Endothelial cell (in vitro differentiated cells): ENCODE data around the gene KAZN. TPM values are rescaled to one million over a fixed set of nuclear protein-coding genes. Genes with fewer than 3 reads are reported as not detected.

ENCODE experiments used
- DNase-seq: peaks from one replicate; pipeline ENCODE4 v3.0.0; 2021; ENCODE audit warnings: low spot score
- H3K27ac Mint-ChIP-seq: one replicate; pipeline ENCODE4 v1.8.0; 2021; ENCODE audit warnings: mixed read lengths, inconsistent platforms; ENCODE audit not compliant: unreplicated experiment
- H3K27me3 Mint-ChIP-seq: one replicate; pipeline ENCODE4 v1.8.0; 2021; ENCODE audit warnings: mild to moderate bottlenecking, moderate library complexity, mixed read lengths, inconsistent platforms; ENCODE audit not compliant: unreplicated experiment
- H3K36me3 Mint-ChIP-seq: one replicate; pipeline ENCODE4 v1.8.0; 2021; ENCODE audit warnings: mild to moderate bottlenecking, low read depth, mixed read lengths, inconsistent platforms; ENCODE audit not compliant: unreplicated experiment
- H3K4me1 Mint-ChIP-seq: one replicate; pipeline ENCODE4 v1.8.0; 2021; ENCODE audit warnings: mild to moderate bottlenecking, mixed read lengths, inconsistent platforms; ENCODE audit not compliant: unreplicated experiment
- H3K4me3 Mint-ChIP-seq: one replicate; pipeline ENCODE4 v1.8.0; 2021; ENCODE audit warnings: mild to moderate bottlenecking, mixed read lengths, inconsistent platforms; ENCODE audit not compliant: unreplicated experiment
- H3K9me3 Mint-ChIP-seq: one replicate; pipeline ENCODE4 v1.8.0; 2021; ENCODE audit warnings: mixed read lengths, inconsistent platforms; ENCODE audit not compliant: unreplicated experiment
- total RNA-seq: library from RNA; stranded (reverse); fragmentation: NEBNext Ultra II Directional; extraction: Animal tissue kit (Norgen Biotek cat#: 25700); gene quantifications from one replicate; pipeline ENCODE4 v1.2.1, GENCODE V29; 2021; ENCODE audit not compliant: unreplicated experiment
- TF ChIP-seq, protein P1 (sequence below): fragments of 200-600 bp; sonication (generic); IDR thresholded peaks from one replicate; pipeline ENCODE4 v1.5.0; 2021; ENCODE audit warnings: antibody characterized with exemption; ENCODE audit not compliant: unreplicated experiment

Gene KAZN
- total RNA-seq, 1 donor from 2014 or later = 10.1 TPM

DNA sequence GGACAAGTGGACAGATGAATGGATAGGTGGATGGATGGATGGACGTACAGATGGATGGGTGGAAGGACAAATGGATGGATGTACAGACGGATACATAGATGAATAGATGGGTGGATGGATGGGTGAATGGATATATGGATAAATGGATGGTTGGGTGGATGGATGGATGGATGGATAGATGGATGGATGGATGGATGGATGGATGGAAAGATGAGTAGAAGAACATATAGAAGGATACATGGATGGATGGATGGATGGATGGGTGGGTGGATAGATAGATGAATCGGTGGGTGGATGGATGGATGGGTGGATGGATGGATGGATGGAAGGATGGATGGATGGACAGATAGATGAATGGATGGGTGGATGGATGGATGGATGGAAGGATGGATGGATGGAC is 274.3 kb downstream of the KAZN start:
- H3K4me3 Mint-ChIP-seq = no peak overlapping the region
- H3K27me3 Mint-ChIP-seq = peaks cover 3% of the 10 kb centered on the region
- DNase-seq = no peak
- no peaks in the 10 kb centered on the region for H3K9me3 Mint-ChIP-seq
- H3K4me1 Mint-ChIP-seq = peaks cover 13% of the 10 kb centered on the region
- no peaks in the 10 kb centered on the region for H3K36me3 Mint-ChIP-seq
- no peak overlapping the region for H3K27ac Mint-ChIP-seq
- TF ChIP-seq, protein P1, sequence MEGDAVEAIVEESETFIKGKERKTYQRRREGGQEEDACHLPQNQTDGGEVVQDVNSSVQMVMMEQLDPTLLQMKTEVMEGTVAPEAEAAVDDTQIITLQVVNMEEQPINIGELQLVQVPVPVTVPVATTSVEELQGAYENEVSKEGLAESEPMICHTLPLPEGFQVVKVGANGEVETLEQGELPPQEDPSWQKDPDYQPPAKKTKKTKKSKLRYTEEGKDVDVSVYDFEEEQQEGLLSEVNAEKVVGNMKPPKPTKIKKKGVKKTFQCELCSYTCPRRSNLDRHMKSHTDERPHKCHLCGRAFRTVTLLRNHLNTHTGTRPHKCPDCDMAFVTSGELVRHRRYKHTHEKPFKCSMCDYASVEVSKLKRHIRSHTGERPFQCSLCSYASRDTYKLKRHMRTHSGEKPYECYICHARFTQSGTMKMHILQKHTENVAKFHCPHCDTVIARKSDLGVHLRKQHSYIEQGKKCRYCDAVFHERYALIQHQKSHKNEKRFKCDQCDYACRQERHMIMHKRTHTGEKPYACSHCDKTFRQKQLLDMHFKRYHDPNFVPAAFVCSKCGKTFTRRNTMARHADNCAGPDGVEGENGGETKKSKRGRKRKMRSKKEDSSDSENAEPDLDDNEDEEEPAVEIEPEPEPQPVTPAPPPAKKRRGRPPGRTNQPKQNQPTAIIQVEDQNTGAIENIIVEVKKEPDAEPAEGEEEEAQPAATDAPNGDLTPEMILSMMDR = no peak

- Mint-ChIP-seq H3K27me3 (peaks cover 3% of the 10 kb centered on the region), H3K4me3 (no peak overlapping the region), H3K9me3 (no peaks in the 10 kb centered on the region), H3K27ac (no peak overlapping the region), H3K36me3 (no peaks in the 10 kb centered on the region), H3K4me1 (peaks cover 13% of the 10 kb centered on the region)
- no peak for DNase-seq
- TF ChIP-seq, protein P1 = no peak
Observed at GRCh38 chr1:14873677-14874076, 275.2 kb downstream of the KAZN start.

DNA sequence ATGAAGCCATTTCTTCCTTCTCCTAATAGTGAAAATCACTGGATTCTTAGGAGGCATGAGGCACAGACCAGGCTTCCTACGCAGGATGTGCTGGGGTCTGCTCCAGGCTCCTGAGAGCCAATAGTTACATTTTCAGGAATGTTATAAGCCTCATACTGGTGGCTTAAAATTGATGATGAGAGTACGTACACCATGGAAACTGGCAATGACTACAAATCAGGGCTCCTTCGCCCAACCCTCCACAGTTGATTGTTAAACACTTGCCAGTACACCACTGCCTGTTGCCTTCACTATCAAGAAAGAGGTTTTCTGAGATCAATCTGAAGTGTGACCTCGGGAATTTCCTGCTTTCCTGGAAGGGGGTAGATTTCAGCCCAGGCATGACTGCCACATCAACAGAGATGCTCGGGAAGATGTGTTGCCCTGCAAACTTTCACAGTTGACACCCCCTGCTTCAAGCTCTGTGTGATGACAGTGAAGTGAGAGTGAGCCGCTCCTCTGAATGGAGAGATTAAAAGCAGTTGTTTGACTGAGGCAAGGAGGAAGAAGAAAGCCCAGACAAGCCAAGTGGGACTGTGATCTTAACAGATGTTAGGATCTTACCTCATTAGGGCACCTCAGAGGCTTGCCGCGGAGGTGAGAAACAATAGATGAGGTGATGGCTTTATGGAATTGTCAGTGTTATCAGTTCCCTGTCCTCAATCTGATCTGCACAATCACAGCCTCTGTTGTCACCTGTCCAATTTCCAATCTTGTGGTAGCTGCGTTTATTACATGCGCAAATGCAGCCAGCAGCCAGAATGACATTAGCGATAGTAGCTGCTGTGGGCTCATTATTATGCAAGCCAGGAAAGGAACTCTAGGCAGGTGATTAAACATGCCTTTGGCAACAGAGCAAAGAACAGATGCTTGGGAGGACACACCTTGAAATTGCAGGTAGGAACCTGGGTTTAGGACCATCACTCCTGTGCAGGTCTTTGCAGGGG is 277.3 kb downstream of the KAZN start:
- Mint-ChIP-seq H3K27me3 (peaks cover 5% of the 10 kb centered on the region), H3K9me3 (no peaks in the 10 kb centered on the region), H3K4me3 (no peak overlapping the region), H3K36me3 (no peaks in the 10 kb centered on the region), H3K27ac (no peak overlapping the region), H3K4me1 (peaks cover 13% of the 10 kb centered on the region)
- TF ChIP-seq, protein P1 = no peak
- DNase-seq = no peak

DNA sequence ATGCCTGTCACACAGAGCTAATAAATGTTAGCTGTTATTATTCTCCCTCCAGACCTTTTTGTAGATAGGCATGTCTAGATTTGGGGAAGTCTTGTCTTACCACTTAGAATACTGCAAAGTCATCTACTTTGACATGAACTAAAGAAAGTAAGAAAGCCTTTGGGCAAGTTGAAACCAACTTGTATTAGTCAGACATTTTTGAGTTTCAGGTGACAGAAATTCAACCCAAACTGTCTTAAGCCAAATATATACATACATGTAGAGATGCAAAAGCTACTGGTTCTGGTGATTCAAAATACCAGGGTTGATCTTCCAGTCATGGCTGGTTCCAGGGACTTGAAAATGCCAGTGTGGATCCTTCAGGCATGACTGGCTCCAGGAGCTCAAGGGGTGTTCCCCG is 278.3 kb downstream of the KAZN start:
- no peaks in the 10 kb centered on the region for H3K36me3 Mint-ChIP-seq

More for the DNA sequence above, 278.3 kb downstream of the KAZN start:
- H3K27me3 Mint-ChIP-seq = peaks cover 3% of the 10 kb centered on the region
- no peak for DNase-seq
- H3K9me3 Mint-ChIP-seq = no peaks in the 10 kb centered on the region
- TF ChIP-seq, protein P1 = no peak
- H3K27ac Mint-ChIP-seq = no peak overlapping the region
- peaks cover 4% of the 10 kb centered on the region for H3K4me1 Mint-ChIP-seq
- H3K4me3 Mint-ChIP-seq = no peak overlapping the region
